HUDEP-2 (cell line): Measurements from ENCODE around the gene LRRC4C.

Experiments used
- DNase-seq, 76 experiments: peaks; one replicate each; lab custom pipeline; 2025; ENCODE audit not compliant: unreplicated experiment in 76 of 76; lab: John Stamatoyannopoulos, UW

LRRC4C gene

GRCh38 chr11:41274831-41275230 lies 184.6 kb downstream of the LRRC4C start:
- no peak for DNase-seq

DNA sequence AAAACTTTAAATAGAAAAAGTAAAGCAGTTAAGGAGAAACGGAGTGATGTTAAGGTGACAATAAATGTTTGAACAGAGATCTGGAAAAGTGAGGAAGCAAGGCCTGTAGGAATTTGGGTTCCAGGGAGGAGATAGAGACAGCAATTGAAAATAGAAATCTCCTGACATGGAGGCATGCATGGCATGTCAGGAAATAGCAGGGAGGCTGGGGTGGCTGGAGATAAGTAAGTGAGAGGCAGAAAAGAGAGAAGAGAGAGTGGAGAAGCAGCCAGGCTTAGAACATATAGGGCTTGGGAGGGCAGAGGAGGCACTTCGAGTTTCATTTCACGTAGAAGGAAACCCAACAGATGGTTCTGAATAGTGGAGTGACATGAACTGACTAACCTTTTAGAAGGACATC lies 185.5 kb downstream of the LRRC4C start:
- DNase-seq, result no peak

- no peak for DNase-seq
Measured at GRCh38 chr11:41267451-41267850, 192.0 kb downstream of the LRRC4C start.

GRCh38 chr11:41256041-41256440 lies 203.4 kb downstream of the LRRC4C start:
- DNase-seq, result no peak

DNA sequence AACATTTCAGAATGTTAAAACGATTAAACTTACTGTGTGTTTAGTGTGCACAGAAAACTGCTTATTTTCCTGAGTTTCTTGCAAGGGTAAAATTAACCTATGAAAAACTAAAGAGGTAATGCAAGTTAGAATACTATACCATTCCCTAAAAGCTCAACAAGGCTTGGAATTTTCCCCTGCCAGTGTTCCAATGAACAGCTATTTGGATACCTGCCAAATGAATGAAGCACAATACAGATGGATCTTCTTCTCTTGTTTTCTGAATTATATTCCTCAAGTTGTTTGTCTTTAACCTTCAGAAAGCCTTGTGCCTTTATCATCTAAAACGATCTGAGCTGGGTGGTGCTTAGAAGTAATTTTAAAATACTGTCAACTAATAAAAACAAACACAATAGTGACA lies 204.5 kb downstream of the LRRC4C start:
- DNase-seq, result no peak

GRCh38 chr11:41250408-41250935 lies 209.0 kb downstream of the LRRC4C start:
- DNase-seq, result no peak

DNA sequence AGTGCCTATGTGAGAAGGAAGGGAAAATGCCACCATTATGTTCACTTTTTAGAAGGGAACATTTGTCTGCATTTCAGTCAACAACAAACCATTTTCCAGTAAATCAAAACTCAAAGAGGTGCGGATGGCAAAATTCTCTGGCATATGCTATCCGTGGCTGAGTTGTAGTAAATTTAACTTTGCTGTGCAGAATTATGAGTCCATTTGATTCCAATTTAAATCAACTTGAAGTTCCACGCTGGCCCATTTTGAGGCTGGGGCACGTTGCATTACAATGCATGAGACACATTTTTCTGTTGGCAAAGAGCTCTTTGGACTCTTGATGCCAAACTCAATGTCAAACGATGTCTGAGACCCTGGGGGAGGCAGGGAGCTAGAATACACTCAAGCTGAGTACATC lies 211.8 kb downstream of the LRRC4C start:
- no peak for DNase-seq

- no peak for DNase-seq
Measured at GRCh38 chr11:41246399-41246745, 213.1 kb downstream of the LRRC4C start.

- no peak for DNase-seq
Measured at GRCh38 chr11:41245704-41246398, 213.6 kb downstream of the LRRC4C start.

GRCh38 chr11:41245184-41245583 lies 214.3 kb downstream of the LRRC4C start:
- DNase-seq, result no peak

DNA sequence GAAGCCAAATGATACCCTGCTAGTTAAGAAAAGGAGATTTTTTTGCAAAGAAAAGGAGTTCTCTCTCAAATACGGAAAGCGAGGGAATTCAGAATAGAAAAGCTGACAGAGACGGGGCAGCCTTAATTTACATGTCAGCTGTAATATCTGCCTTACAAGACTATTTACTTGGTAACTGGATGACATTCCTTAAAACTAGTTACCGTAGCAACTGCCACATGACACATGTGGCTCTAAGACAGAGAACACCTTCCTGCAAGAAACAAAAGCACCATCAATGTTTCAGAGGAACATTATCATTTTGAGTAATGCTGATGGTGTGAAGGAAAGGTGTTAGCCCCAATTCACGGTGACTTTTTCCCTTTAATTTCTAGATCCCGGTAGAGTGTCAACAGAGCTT lies 222.1 kb downstream of the LRRC4C start:
- DNase-seq, result no peak

DNA sequence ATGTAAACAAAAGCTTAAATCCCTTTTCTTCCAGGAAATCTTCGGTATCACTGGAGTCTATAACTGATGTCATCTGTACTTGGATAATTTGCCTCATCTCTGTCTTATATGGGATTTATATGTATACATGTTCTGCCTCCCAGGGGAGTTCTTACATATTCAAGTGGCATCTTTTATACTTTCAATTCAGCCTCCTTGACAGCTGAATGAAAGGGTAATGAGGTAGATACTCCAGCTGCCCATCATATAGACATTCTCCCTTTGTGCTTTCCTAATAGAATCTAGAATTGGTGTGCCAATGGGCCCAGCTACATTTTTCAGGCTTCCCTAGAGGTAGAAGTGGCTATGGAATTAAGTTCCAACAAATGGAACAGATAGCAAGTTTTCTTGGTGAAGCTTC lies 223.8 kb downstream of the LRRC4C start:
- no peak for DNase-seq

- DNase-seq, result no peak
Measured at GRCh38 chr11:41225856-41226633, 233.4 kb downstream of the LRRC4C start.

DNA sequence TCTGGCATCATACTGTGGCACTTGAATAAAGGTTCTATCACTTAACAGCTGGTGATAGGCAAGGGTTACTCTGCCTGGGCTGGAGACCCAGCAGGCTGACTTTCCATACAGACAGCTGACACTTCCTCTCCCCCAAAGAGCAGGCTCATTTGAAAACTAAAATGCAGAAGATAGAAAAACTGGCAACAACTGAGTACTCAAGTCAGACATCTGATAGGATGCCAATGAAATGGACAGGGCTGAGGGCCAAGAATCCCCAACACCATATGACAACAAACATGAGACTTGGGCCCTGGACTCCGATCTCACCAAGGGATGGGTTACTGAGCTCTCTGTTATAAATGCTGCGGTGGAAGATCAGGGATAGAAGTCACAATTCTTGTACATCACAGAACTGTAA lies 237.2 kb downstream of the LRRC4C start:
- DNase-seq, result no peak

- no peak for DNase-seq
Measured at GRCh38 chr11:41206388-41206787, 253.1 kb downstream of the LRRC4C start.

GRCh38 chr11:41201156-41201555 lies 258.3 kb downstream of the LRRC4C start:
- peak in 4 of 76 experiments; percentile 8 to 41 (median 16) for DNase-seq

GRCh38 chr11:41190437-41191082 lies 268.9 kb downstream of the LRRC4C start:
- DNase-seq, result no peak

DNA sequence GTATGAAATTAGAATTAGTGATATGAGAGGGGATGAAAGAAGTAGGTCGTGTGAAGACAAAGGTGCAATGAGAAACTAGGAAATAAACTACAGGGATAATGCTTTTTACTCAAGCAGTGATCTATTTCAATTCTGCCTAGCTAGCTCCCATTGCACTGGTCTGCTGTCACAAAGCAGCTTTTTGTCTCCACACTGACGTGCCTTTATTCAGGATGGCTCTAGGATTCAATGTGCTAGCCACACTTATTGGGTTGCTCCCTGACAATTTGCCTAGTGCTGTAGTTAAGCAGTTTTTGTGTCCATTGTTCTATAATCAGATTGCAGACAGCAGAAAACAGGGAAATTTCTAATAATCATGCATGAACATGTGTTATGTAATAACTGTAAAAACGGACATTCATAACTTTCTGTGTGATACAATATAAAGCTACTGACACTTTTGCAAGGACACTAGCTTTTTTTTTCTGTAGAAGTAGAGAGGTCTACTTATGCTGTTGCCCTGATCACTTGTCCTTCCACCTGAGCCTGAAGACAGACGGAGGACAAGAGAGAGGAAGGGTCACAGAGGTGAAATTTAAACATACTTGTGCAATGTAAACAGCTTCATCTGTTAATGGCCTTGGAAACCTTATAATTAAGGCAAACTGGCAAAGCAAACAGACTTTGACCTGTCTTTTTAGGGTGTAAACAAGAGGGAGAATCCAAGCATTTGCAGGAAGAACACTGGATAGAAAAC lies 269.6 kb downstream of the LRRC4C start:
- DNase-seq, result no peak

- no peak for DNase-seq
Measured at GRCh38 chr11:41177791-41178190, 281.7 kb downstream of the LRRC4C start.

DNA sequence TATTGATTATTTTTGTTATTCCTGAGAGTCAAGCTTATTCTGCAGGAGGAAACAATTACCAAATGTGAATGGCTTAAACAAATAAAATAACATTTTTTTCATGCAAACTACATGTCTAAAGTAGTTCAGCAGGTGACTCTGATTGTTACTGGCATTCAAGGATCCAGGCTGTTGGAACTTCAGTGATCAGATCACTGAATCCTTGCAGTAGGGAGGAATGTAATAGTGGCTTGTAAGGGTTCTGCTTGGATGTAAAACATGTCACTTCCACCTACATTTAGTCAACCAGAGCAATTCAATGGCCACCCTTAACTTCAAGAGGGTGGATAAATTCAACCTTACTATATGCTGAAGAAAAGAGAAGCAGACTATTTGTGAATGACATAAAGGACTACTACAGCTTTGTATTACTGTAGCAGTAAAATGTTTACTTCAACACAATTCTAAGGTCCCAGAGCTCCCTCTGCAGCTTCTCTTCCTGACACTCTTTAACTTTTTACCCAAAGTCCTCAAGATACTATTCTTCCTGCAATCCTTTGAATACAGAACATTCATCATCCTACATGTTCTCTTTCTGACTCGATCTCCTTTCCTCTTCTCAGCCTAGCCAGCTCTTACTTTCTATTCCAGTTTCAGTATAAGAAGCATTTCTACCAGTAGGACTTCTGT lies 284.0 kb downstream of the LRRC4C start:
- DNase-seq, result no peak
